Keratinocyte (primary cell): ENCODE results near the gene NEGR1.

Experiments used
- CTCF ChIP-seq, 3 experiments: IDR thresholded peaks in 1 of 3; conservative IDR thresholded peaks in 1 of 3; optimal IDR thresholded peaks in 1 of 3; 2 replicates in 2 of 3; 3 replicates in 1 of 3; pipeline versions ENCODE3 to v1.5.1; 2011; ENCODE audit warnings: low read length in 3 of 3, mild to moderate bottlenecking in 3 of 3, moderate library complexity in 2 of 3, control low read depth in 1 of 3, inconsistent platforms in 1 of 3; ENCODE audit not compliant: insufficient read depth in 2 of 3; ENCODE audit errors: extremely low read depth in 1 of 3
- EZH2 ChIP-seq: IDR thresholded peaks from one replicate; pipeline ENCODE4 v1.6.1; 2012; ENCODE audit warnings: inconsistent platforms, mild to moderate bottlenecking, low read length, moderate library complexity

- TF ChIP-seq CTCF (optimal IDR thresholded peaks at IDR 0.05 in 1 of 3, IDR thresholded peaks at IDR 0.05 in 1 of 3, conservative IDR thresholded peaks at IDR 0.05 in 1 of 3; ENCODE audit: extremely low read depth in 1 of 3, insufficient read depth in 2 of 3, low read length in 3 of 3) (no peak), EZH2 (no peak)
Measured at GRCh38 chr1:71698186-71698585, 584.2 kb downstream of the NEGR1 start.
